ENCODE measurements around the gene ITPR2.

The ITPR2 gene

DNA sequence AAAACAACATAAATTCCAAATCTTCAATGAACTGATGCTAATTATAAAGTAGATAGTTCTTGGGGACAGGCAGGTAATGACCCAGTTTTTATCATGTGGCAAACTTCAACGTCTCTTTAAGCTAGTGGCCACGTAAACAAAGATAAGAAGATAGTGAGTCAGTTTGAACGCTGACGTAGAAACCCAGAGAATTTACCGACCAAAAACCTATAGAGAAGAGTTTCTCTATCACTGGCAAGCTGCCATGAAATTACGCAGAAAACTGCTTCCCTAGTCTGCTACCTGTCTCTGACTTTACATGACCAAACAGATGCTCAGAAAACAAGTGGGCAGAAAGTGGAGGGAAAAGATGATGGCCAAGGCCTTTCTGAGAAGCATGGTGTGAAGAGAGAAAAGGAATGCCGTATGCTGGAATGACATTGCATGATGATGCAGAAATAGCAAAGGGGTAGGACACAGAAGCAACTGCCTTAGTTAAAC lies 136.3 kb downstream of the ITPR2 start:
- no peak for TF ChIP-seq CTCF (IDR thresholded peaks at IDR 0.05; ENCODE audit: low read depth, low read length)
- no peak overlapping the region for H3K4me3 ChIP-seq (ENCODE audit: low read depth, low read length)

- no peak for TF ChIP-seq CTCF (IDR thresholded peaks at IDR 0.05; ENCODE audit: low read depth, low read length)
- no peak overlapping the region for H3K4me3 ChIP-seq (ENCODE audit: low read depth, low read length)
Measured at GRCh38 chr12:26696048-26696612, 136.9 kb downstream of the ITPR2 start.

DNA sequence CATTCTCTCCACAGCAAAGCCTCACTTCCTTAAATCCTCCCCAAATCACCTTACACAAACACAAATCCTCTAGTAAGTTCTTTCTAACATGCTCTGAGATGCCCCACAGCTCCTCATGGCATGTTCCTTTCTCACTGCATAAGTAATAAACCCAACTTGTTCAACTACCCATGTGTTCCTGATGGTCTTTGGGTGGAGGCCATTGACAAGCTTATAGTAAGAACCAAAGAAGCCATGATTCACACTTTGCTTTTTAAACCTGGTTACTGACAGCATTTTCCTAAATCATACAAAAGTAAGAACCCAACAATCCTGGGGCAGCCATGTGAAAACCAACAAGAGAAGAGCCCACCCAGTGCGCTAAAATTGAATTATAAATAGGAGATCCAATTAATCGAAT lies 138.6 kb downstream of the ITPR2 start:
- no peak for TF ChIP-seq CTCF (IDR thresholded peaks at IDR 0.05; ENCODE audit: low read depth, low read length)
- H3K4me3 ChIP-seq (ENCODE audit: low read depth, low read length) = no peak overlapping the region

DNA sequence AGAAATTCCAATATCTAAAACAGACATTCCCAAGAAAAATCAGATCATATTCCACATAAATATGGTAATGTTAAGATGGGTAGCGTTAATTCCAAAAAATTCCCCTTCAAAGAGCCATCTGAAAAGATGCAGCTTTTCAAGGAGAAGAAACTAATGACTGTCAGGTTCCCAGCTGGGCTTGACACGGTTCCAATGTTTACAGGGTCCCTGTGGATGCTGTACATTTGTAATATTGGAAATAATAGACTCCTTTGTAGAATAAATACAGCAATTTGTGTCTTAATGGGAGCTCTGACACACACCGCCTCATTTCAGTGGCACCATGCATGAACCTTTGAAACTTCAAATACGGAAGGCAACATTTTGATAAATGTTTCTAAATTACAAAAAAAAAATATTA lies 140.6 kb downstream of the ITPR2 start:
- no peak for TF ChIP-seq CTCF (IDR thresholded peaks at IDR 0.05; ENCODE audit: low read depth, low read length)

DNA sequence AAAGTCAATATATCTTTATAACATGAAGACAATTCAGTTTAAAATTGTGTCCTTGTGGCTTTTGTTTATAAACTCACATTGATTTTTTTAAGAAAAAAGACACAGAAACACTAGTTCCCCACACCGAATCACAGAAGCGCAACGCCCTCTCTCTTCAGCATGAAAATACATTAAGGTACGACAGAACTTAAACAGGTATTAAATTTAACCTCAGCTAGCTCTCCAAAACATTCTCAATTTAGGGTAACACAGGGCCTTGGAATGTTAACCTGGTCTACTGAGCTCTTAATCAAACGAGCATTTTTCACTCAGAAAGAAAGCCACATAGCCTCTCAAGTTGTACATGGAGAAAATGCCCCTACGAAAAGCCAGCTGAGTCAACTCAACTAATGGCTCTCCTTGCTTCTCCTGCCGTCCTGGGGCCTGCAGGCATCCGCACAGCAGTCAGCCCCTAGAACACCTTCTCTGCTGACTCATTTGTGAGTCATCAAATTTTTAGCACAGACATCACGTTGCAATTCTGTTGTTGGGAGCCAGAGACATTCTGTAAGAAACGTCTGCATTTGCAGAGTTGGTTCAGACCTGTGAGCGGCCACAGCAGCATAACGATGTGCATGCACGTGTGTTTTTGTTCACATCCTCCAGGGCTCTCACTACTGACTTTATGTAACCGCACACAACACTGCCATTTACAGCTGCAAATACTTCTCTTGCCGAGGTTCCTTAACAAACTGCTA lies 141.6 kb downstream of the ITPR2 start:
- TF ChIP-seq CTCF (IDR thresholded peaks at IDR 0.05; ENCODE audit: low read depth, low read length) = no peak
- H3K4me3 ChIP-seq (ENCODE audit: low read depth, low read length) = no peak overlapping the region

More for the DNA sequence above, 140.6 kb downstream of the ITPR2 start:
- H3K4me3 ChIP-seq (ENCODE audit: low read depth, low read length) = no peak overlapping the region

DNA sequence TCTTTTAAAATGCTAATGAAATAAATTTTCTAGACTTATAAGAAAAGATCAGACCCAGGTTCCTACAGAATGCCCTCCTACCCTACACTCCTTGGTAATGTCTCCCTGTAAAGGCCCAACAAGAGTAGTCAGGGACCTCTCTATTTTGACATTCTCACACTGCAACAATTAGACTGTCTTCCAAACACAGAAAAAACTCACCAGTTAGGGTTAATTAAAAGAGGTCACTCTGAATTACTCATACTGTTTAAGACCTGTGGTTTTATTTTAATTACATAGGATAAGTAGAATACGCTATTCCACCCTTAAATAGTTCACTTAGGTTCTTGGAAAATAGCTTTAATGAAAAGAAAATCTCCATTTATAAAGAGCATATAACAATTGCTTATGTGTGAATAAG lies 142.4 kb downstream of the ITPR2 start:
- TF ChIP-seq CTCF (IDR thresholded peaks at IDR 0.05; ENCODE audit: low read depth, low read length) = no peak
- no peak overlapping the region for H3K4me3 ChIP-seq (ENCODE audit: low read depth, low read length)

- TF ChIP-seq CTCF (IDR thresholded peaks at IDR 0.05; ENCODE audit: low read depth, low read length) = no peak
- H3K4me3 ChIP-seq (ENCODE audit: low read depth, low read length) = no peak overlapping the region
Measured at GRCh38 chr12:26689281-26689841, 143.6 kb downstream of the ITPR2 start.
